Measurements from ENCODE around the gene TOR4A.

The TOR4A gene

DNA sequence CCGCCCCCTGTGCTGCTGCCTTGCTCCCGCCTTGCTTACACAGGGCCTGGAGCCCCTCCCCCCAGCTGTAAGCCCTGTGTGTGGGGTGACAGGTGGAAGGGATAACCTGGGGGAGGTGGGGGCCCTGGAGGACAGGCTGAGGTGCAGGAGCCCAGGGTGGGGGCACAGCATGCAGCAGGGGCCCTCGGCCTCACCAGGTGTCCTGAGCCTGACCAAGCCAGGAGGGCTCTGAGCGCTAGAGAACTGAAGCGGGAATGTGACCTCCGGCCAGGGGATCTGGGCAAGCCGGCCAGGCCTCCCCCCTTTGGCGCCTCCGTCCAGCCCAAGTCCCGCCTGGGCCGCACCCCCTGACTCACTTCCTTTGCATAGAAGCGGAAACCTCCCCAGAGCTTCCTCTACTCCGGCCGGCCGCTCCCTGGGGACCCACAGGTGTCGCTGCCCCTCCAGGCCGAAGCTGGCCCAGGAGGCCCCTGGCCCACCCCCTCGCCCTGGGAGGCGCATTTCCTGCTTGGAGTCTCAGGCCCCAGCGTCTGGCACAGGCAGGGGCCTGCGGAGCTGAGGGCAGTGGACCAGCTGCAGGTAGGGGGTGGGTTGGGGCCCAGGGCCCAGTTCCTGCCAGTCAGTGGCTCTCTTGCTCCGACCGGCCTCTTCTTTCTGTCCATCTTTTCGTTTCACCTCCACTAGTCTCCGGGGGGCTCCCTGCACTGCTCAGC, at the start of gene TOR4A:
TSS of gene TOR4A (plus strand) at position 398 of the 713 bp plus-strand sequence. CDS start 964 bp downstream, outside the sequence.
- DNase-seq = no peak

DNA sequence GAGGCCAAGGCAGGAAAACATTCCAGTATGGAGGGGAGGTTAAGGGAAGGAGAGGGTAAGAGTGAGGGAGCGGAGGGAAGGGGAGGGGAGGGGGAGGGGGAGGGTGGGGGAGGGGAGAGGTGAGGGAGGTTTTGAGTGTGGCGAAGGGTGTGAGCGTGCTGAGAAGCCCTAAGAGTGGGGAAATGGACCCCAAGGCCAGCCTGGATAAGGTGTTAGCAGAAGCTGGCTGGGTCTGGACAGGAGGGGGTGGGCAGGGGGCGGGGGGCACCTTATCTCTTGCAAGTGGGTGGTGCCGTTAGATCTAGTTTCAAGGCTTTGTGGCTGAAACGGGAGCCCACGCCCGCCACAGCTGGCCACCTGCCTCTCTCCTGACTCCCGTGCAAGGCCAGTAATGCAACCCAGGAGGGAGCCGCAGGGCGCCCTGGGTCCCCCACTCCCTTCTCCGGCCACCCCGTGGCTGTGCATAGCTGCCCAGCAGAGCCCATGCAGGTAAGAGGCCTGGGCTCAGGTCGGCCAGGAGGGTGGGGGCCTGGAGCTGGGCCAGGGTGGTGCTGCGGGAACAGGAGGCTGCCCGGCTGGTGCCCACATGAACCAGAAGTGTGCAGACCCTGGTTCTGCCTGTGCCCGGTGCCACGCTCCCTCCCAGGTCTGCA, 49.5 kb upstream of the TOR4A start:
- no peak for DNase-seq

DNA sequence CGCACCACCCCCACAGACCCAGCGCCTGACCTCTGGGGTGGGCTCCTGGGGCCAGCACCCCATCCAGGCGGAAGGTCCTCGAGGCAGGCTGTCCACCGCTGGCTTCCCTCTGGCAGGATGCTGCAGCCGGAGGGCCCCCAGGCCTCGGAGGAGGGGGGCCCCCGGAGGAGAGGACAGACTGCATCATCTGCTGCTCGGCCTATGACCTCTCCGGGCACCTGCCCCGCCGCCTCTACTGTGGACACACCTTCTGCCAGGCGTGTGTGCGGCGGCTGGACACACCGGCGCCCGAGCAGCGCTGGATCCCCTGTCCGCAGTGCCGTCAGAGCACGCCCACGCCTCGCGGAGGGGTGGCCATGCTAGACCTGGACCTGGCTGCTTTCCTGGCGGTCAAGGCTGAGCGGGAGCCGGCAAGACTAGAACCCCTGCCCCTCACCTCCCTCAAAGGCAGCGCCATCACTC, 49.0 kb upstream of the TOR4A start:
- DNase-seq = no peak

- no peak for DNase-seq
These were observed 48.3 kb upstream of the TOR4A start for GRCh38 chr9:137228968-137229896.

GRCh38 chr9:137229903-137230704, 47.4 kb upstream of the TOR4A start:
- DNase-seq = no peak

DNA sequence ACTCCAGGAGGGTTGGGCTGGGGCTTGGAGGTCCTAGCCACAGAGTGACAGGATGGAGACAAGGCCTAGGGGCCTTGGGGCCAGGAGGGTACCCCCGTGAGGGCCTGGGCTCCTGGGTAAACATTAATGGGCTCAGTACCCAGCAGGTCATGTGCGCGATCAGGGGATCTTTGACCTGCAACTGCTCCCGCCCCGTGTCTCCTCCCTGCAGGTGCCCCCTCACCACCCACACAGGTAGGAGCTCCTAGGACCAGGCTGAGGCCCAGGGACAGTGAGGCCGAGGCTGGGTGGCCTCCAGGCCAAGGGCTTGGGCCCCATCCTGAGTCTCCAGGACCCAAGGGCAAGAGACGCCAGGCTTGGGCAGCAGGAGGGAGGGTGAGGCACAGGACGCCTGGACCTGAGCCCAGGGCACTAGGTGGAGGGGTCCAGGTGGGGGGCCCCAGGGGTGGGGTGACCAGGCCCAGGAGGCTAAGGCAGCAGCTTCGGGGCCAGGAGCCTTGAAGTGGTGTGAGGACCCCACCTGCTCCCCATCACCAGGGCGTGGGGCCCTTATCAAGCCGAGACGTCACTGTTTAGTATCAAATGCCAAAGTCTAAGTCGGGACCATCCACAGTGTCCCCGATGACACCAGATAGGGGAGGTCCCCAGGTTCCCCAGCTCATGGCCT, 46.7 kb upstream of the TOR4A start, which contains the start of gene SLC34A3:
TSS of gene SLC34A3 (plus strand) at position 197 of the 667 bp plus-strand sequence. CDS start 802 bp downstream, outside the sequence.
- no peak for DNase-seq

GRCh38 chr9:137231372-137232039, 46.0 kb upstream of the TOR4A start:
- DNase-seq = no peak

- no peak for DNase-seq
These were observed 45.4 kb upstream of the TOR4A start for GRCh38 chr9:137232101-137232500.

GRCh38 chr9:137232510-137232909, 45.0 kb upstream of the TOR4A start:
- no peak for DNase-seq

DNA sequence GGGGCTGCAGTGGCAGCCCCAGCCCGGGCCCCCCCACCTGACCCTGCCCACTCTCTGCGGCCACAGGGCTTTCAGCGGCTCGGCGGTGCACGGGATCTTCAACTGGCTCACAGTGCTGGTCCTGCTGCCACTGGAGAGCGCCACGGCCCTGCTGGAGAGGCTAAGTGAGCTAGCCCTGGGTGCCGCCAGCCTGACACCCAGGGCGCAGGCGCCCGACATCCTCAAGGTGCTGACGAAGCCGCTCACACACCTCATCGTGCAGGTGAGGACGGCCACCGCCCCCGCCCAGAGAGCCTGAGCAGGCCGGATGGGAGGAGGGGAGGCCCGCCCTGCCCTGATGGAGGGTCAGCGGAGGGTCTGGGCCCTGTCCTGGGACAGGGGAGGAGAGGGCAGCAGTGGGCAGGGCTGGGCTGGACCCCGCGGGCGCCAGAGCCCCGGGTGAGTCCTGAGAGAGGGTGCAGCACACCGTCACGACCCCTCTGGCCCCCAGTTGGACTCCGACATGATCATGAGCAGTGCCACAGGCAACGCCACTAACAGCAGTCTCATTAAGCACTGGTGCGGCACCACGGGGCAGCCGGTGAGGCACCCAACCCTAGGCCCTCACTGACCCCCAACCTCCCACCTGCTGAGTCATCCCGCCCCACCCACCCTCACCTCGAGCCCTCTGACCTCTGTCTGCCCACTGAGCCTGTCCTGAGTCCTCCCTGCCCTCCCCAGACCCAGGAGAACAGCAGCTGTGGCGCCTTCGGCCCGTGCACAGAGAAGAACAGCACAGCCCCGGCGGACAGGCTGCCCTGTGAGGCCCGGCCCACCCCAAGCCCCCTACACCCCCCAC, 44.2 kb upstream of the TOR4A start:
- DNase-seq = no peak

- no peak for DNase-seq
These were observed 43.4 kb upstream of the TOR4A start for GRCh38 chr9:137234055-137234697.

- no peak for DNase-seq
These were observed 42.6 kb upstream of the TOR4A start for GRCh38 chr9:137234758-137235423.

- DNase-seq = no peak
These were observed 41.9 kb upstream of the TOR4A start for GRCh38 chr9:137235424-137236237.

GRCh38 chr9:137236238-137236935, 41.1 kb upstream of the TOR4A start:
- peak; percentile 75 to 93 (median 87) for DNase-seq

DNA sequence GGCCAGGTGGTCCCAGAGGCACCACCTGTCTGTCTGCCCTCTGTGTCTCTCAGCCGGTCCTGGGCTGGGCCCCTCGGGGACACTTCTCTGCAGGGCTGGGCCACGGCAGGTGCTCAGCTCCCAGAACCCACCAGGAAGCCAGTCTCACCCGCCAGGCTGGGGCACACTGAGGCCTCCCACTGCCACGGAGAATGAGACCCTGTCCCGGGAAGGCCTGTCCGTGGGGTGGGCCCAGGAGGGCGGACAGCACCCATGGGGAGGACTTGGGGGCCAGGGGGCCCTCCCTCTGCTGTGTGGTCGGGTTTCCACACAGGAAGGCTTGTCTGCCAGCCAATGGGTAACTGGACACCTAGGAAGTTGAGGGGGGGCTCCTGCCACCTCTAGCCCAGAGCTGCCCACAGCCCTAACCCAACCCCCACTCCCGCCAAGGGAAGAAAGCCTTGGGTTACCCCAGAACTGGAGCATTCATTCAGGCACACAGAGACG, 40.5 kb upstream of the TOR4A start:
- DNase-seq = no peak

DNA sequence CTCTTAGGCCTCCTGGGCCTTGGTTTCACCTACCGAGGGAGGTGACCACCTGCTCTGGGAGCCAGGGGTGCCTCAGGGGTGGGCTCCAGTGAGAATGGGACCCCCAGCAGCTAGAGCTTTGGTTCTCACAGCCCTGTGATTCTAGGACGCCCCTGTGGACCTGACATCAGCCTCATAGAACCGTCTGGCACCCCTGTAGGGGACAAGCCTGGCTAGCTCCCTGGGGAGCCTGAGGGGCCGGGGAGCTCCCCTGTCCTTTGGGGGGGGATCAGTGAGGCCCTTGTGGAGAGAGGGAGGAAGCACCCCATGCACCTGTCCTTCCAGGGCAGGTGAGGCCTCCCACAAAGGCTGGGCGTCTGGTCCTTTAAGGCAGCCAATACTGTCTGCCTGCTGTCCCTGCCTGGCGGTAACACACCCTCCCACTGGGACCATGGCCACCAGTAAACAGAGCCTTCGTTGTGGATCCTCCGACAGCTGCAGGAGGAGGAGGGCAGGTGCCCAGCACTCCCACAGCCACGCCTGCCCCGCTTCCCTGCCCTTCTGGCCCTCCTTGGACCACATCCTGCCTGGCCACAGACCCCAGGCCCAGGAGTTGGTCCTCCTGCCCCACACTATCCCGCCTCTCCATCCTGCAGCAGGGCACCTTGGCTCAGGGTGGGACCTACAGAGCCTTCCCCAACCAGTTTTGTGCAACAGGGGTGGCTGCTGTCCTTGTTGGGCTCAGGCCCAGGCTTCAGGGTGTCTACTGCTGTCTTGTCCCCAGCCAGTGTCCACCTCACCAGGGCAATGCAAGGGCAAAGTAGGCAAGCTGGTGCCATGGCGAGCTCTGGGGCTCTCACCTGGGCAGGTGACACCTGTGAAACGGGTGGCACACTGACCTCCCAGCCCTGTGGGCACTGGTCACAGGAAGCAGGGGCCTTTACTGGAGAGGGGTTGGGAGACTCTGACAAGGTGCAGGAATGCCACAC, 39.5 kb upstream of the TOR4A start:
- DNase-seq = no peak

All from activated naive CD4-positive, alpha-beta T cell (primary cell).